Esophagus muscularis mucosa (tissue), 3 donors: ENCODE data around the gene RNF141.

Source experiments
- CTCF ChIP-seq, 3 experiments: fragments of 200-600 bp in 2 of 3; fragments of 450-650 bp in 1 of 3; sonication (generic) in 2 of 3; IDR thresholded peaks; one replicate each; pipeline ENCODE4 v1.5.1; 2017 to 2019; ENCODE audit warnings: antibody characterized with exemption in 3 of 3, mild to moderate bottlenecking in 2 of 3, moderate library complexity in 1 of 3
- POLR2A ChIP-seq: fragments of 450-650 bp; IDR thresholded peaks from one replicate; pipeline ENCODE4 v1.6.1; 2017; ENCODE audit warnings: antibody characterized with exemption, moderate library complexity, mild to moderate bottlenecking, low read depth

DNA sequence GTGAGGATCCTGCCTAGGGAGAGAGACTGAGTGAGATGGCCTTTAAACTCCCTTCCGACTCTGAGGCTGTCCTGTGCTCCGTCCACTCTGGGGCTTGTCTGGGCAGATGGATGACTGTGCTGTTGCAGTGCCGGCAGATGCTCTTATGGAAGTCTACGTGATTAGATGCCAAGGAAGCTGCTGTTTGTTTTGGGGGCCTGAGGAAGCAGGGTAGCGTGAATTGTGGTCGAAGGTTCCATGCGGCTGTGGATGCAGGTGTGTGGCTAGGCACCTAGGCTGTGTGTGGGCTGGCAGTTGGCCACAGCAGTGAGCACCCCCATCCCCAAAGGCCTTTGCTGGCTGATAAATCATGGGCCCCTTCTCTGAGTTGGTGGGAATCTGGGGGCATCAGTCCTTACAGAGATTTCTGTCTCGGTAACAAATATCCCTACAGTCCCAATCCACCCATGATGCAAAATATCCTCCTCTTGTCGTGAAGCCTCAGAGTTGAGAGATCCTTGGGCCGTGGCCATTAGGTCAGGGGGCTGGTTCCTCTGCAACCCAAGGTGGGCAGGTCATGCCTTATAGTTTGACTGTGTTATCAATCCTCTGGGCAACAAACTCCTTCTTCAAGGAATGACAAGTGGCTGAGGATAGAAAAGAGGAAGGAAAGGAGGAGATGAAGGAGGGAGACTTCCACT lies 54.7 kb downstream of the RNF141 start:
- no peak for TF ChIP-seq CTCF (IDR thresholded peaks at IDR 0.05)
- TF ChIP-seq POLR2A = no peak
